Measurements from ENCODE around the gene LARGE1. TPM values are rescaled to one million over a fixed set of nuclear protein-coding genes. Genes with fewer than 3 reads are reported as not detected.

Gene LARGE1
- total and polyA plus RNA-seq, 5 donors from 2014 or later = not detected

DNA sequence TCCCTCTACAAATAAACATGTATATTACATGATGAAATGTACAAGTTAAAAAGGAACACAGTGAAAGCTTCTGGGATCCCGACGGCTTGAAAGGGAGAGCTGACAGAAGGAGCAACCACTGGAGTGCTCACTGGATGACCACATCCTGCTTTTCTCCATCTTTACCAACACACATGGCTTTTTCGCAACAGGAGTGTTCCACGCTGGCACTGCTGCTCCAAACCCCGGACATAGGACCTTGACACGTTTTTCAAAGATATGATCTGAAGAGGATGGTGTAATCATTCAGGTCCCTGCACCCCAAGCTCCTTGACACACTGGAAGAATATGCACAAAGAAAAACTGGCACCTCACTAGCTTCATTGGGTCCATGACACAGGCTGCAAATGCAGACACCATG is 121.9 kb downstream of the LARGE1 start:
- Mint-ChIP-seq H3K36me3 (no peaks in the 10 kb centered on the region), H3K27ac (peak overlapping the region in 1 of 3 donors; percentile 0), H3K9me3 (peaks cover 3 to 17% (median 7%) of the 10 kb centered on the region in 7 donors), H3K4me1 (no peaks in the 10 kb centered on the region), H3K4me3 (no peak overlapping the region), H3K27me3 (no peaks in the 10 kb centered on the region)
- Histone ChIP-seq H3K27me3 (ENCODE audit: control insufficient read depth, insufficient read depth, low read length) (no peaks in the 10 kb centered on the region), H3K4me1 (ENCODE audit: control insufficient read depth, insufficient read depth, low read length, poor library complexity, severe bottlenecking) (no peaks in the 10 kb centered on the region), H3K9me3 (ENCODE audit: control insufficient read depth in 2 of 2, low read length in 2 of 2) (peaks cover 0 to 2% of the 10 kb centered on the region in 2 experiments), H3K36me3 (ENCODE audit: control insufficient read depth, insufficient read depth, low read length) (no peaks in the 10 kb centered on the region), H3K27ac (ENCODE audit: insufficient read depth, low read length, poor library complexity, severe bottlenecking) (no peak overlapping the region), H3K4me3 (ENCODE audit: low read depth, low read length) (no peak overlapping the region)
- DNase-seq = no peak
- no peak for ATAC-seq (ENCODE audit: low read depth in 2 of 2)

DNA sequence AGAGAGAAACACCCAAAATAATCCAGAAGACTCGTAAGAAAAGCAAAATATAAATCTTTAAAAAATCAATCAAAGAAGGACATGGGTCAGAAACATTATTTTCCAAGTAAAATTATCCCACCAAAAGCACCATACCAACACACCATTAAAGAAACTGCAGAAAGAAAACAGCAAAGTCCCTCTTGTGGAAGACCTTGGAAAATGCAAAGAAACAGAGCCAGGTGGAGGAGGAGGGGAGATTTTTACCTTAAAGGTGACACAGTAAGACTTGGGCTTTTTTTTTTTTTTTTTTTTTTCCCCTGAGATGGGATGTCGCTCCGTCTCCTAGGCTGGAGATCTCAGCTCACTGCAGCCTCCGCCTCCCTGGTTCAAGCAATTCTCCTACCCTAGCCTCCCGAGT is 123.8 kb downstream of the LARGE1 start:
- Mint-ChIP-seq H3K4me3 (no peak overlapping the region), H3K4me1 (no peaks in the 10 kb centered on the region), H3K36me3 (no peaks in the 10 kb centered on the region), H3K27ac (no peak overlapping the region), H3K9me3 (peaks cover 2 to 11% (median 7%) of the 10 kb centered on the region in 7 donors), H3K27me3 (no peaks in the 10 kb centered on the region)
- DNase-seq (no peak), ATAC-seq (ENCODE audit: low read depth in 2 of 2) (no peak)
- Histone ChIP-seq H3K27me3 (ENCODE audit: control insufficient read depth, insufficient read depth, low read length) (no peaks in the 10 kb centered on the region), H3K4me3 (ENCODE audit: low read depth, low read length) (no peak overlapping the region), H3K27ac (ENCODE audit: insufficient read depth, low read length, poor library complexity, severe bottlenecking) (no peak overlapping the region), H3K36me3 (ENCODE audit: control insufficient read depth, insufficient read depth, low read length) (no peaks in the 10 kb centered on the region), H3K4me1 (ENCODE audit: control insufficient read depth, insufficient read depth, low read length, poor library complexity, severe bottlenecking) (no peaks in the 10 kb centered on the region), H3K9me3 (ENCODE audit: control insufficient read depth in 2 of 2, low read length in 2 of 2) (no peaks in the 10 kb centered on the region)

DNA sequence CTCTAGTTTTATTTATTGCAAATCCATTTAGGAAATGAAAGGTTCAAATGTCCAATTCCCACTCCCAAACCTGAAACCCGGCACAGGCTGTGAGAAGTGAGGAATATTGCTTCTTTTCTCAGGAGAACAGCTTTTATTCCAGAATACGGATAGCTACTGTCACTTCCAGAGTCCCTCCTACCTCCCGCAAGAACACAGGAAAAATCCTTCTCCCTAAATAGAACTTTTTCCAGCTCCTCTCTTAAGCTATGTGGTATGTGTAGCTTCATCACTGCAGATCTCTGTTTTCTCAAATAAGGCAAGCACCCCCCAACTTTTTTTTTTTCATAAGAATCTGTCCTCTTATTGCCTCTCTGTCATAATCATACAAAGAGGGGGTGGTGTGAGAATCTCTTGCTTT is 126.8 kb downstream of the LARGE1 start:
- peaks cover under 1 to 21% (median 9%) of the 10 kb centered on the region in 7 donors for H3K9me3 Mint-ChIP-seq
- Histone ChIP-seq H3K4me1 (ENCODE audit: control insufficient read depth, insufficient read depth, low read length, poor library complexity, severe bottlenecking) (no peaks in the 10 kb centered on the region), H3K27me3 (ENCODE audit: control insufficient read depth, insufficient read depth, low read length) (no peaks in the 10 kb centered on the region), H3K36me3 (ENCODE audit: control insufficient read depth, insufficient read depth, low read length) (no peaks in the 10 kb centered on the region), H3K9me3 (ENCODE audit: control insufficient read depth in 2 of 2, low read length in 2 of 2) (peaks cover 0 to 14% of the 10 kb centered on the region in 2 experiments), H3K27ac (ENCODE audit: insufficient read depth, low read length, poor library complexity, severe bottlenecking) (no peak overlapping the region), H3K4me3 (ENCODE audit: low read depth, low read length) (no peak overlapping the region)
- H3K4me1 Mint-ChIP-seq = no peaks in the 10 kb centered on the region
- H3K4me3 Mint-ChIP-seq = no peak overlapping the region
- DNase-seq = no peak
- no peak for ATAC-seq (ENCODE audit: low read depth in 2 of 2)
- H3K27ac Mint-ChIP-seq = no peak overlapping the region
- no peaks in the 10 kb centered on the region for H3K27me3 Mint-ChIP-seq
- no peaks in the 10 kb centered on the region for H3K36me3 Mint-ChIP-seq

DNA sequence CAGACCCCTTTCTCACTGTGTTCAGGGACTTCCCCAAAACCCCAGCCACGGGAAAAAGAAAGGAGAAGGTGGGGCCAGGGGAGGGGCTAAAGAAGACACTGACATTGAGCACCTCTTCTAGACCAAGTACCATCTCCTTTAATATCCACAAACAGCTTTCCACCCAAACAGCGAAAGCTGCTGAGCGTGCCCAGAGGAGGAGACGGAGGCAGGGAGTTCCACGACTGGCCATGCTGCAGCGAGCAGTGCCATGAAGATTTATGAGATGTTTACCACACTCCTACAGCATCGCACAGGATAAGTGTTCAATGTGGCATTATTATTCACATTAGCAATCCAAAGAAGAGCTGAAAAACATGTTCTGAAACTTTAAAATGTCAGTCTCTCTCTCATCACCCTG is 127.4 kb downstream of the LARGE1 start:
- DNase-seq = no peak
- Histone ChIP-seq H3K4me1 (ENCODE audit: control insufficient read depth, insufficient read depth, low read length, poor library complexity, severe bottlenecking) (no peaks in the 10 kb centered on the region), H3K36me3 (ENCODE audit: control insufficient read depth, insufficient read depth, low read length) (no peaks in the 10 kb centered on the region), H3K9me3 (ENCODE audit: control insufficient read depth in 2 of 2, low read length in 2 of 2) (peaks cover 0 to 17% of the 10 kb centered on the region in 2 experiments), H3K4me3 (ENCODE audit: low read depth, low read length) (no peak overlapping the region), H3K27ac (ENCODE audit: insufficient read depth, low read length, poor library complexity, severe bottlenecking) (no peak overlapping the region), H3K27me3 (ENCODE audit: control insufficient read depth, insufficient read depth, low read length) (no peaks in the 10 kb centered on the region)
- Mint-ChIP-seq H3K27ac (no peak overlapping the region), H3K9me3 (peaks cover 4 to 25% (median 9%) of the 10 kb centered on the region in 7 donors), H3K4me3 (no peak overlapping the region), H3K4me1 (no peaks in the 10 kb centered on the region), H3K27me3 (no peaks in the 10 kb centered on the region), H3K36me3 (no peaks in the 10 kb centered on the region)
- no peak for ATAC-seq (ENCODE audit: low read depth in 2 of 2)

DNA sequence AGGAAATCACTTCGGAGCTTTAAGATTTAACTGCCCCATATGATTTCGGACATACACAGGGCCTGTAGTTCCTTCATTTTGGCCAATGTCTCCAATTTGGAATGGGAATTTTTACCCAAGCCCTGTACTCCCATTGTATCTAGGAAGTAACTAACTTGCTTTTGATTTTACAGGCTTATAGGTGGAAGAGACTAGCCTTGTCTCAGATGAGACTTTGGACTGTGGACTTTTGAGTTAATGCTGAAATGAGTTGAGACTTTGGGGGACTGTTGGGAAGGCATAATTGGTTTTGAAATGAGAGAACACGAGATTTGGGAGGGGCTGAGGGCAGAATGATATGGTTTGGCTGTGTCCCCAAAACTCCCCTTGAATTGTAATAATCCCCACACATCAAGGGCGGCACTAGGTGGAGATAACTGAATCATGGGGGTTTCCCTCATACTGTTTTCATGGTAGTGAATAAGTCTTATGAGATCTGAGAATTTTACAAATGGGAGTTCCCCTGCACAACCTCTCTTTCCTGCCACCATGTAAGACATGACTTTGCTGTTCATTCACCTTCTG is 130.5 kb downstream of the LARGE1 start:
- ATAC-seq (ENCODE audit: low read depth in 2 of 2) = no peak

DNA sequence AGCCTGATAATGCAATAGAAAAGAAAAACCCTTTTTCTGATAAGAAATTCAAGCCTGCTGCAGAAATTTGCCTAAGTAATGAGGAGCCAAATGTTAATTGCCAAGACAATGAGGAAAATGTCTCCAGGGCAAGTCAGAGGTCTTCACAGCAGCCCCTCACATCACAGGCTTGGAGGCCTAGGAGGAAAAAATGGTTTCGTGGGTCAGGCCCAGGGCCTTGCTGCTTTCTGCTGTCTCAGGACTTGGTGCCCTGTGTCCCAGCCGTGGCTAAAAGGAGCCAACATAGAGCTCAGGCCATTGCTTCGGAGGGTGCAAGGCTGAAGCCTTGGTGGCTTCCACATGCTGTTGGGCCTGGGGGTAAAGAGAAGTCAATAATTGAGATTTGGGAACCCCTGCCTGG is 131.3 kb downstream of the LARGE1 start:
- Mint-ChIP-seq H3K4me1 (no peaks in the 10 kb centered on the region), H3K4me3 (no peak overlapping the region), H3K9me3 (peaks cover 4 to 25% (median 10%) of the 10 kb centered on the region in 7 donors), H3K36me3 (no peaks in the 10 kb centered on the region), H3K27me3 (no peaks in the 10 kb centered on the region), H3K27ac (no peak overlapping the region)
- Histone ChIP-seq H3K27me3 (ENCODE audit: control insufficient read depth, insufficient read depth, low read length) (no peaks in the 10 kb centered on the region), H3K9me3 (ENCODE audit: control insufficient read depth in 2 of 2, low read length in 2 of 2) (peaks cover 0 to 17% of the 10 kb centered on the region in 2 experiments), H3K4me3 (ENCODE audit: low read depth, low read length) (no peak overlapping the region), H3K36me3 (ENCODE audit: control insufficient read depth, insufficient read depth, low read length) (no peaks in the 10 kb centered on the region), H3K4me1 (ENCODE audit: control insufficient read depth, insufficient read depth, low read length, poor library complexity, severe bottlenecking) (no peaks in the 10 kb centered on the region), H3K27ac (ENCODE audit: insufficient read depth, low read length, poor library complexity, severe bottlenecking) (no peak overlapping the region)
- DNase-seq (no peak), ATAC-seq (ENCODE audit: low read depth in 2 of 2) (no peak)

More for the DNA sequence above, 130.5 kb downstream of the LARGE1 start:
- Histone ChIP-seq H3K27me3 (ENCODE audit: control insufficient read depth, insufficient read depth, low read length) (no peaks in the 10 kb centered on the region), H3K36me3 (ENCODE audit: control insufficient read depth, insufficient read depth, low read length) (no peaks in the 10 kb centered on the region), H3K9me3 (ENCODE audit: control insufficient read depth in 2 of 2, low read length in 2 of 2) (peaks cover 0 to 17% of the 10 kb centered on the region in 2 experiments), H3K27ac (ENCODE audit: insufficient read depth, low read length, poor library complexity, severe bottlenecking) (no peak overlapping the region), H3K4me3 (ENCODE audit: low read depth, low read length) (no peak overlapping the region), H3K4me1 (ENCODE audit: control insufficient read depth, insufficient read depth, low read length, poor library complexity, severe bottlenecking) (no peaks in the 10 kb centered on the region)
- H3K4me3 Mint-ChIP-seq = no peak overlapping the region
- DNase-seq = peak in 1 of 3 donors; percentile 13
- H3K9me3 Mint-ChIP-seq = peaks cover 4 to 25% (median 10%) of the 10 kb centered on the region in 7 donors
- no peaks in the 10 kb centered on the region for H3K4me1 Mint-ChIP-seq
- H3K36me3 Mint-ChIP-seq = no peaks in the 10 kb centered on the region
- H3K27me3 Mint-ChIP-seq = no peaks in the 10 kb centered on the region
- no peak overlapping the region for H3K27ac Mint-ChIP-seq

DNA sequence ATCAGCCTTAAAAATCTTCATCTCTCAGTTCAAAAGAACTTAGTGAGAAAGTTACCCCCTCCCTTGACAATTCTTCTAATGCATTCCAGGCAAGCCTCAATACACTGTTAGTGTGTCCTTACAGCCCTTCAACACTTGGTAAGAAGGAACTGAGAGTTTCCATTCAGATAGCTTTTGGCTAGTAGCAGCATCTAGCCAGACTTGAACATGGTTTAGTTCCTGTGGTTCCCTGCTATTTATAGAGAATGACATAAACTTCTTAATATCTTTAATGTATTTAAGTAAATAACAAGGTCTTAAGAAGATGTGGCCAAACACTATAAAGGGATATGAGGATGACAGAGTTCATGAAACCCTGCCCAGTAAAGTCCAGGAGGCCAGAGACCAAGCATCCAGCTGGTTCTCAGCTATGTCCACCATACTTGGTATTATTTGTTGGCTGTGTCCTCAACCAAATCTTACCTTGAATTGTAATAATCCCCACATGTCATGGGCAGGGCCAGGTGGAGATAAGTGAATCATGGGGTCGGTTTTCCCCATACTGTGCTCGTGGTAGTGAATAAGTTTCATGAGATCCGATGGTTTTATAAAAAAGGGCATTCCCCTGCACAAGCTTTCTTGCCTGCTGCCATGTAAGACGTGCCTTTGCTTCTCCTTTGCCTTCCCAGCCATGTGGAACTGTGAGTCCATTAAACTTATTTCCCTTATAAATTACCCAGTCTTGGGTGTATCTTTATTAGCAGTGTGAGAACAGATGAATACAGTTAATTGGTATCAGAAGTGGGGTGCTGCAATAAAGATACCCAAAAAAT is 132.4 kb downstream of the LARGE1 start:
- ATAC-seq (ENCODE audit: low read depth in 2 of 2) (no peak), DNase-seq (no peak)
- Histone ChIP-seq H3K36me3 (ENCODE audit: control insufficient read depth, insufficient read depth, low read length) (no peaks in the 10 kb centered on the region), H3K4me3 (ENCODE audit: low read depth, low read length) (no peak overlapping the region), H3K27me3 (ENCODE audit: control insufficient read depth, insufficient read depth, low read length) (no peaks in the 10 kb centered on the region), H3K27ac (ENCODE audit: insufficient read depth, low read length, poor library complexity, severe bottlenecking) (no peak overlapping the region), H3K9me3 (ENCODE audit: control insufficient read depth in 2 of 2, low read length in 2 of 2) (peaks cover 0 to 17% of the 10 kb centered on the region in 2 experiments), H3K4me1 (ENCODE audit: control insufficient read depth, insufficient read depth, low read length, poor library complexity, severe bottlenecking) (no peaks in the 10 kb centered on the region)
- Mint-ChIP-seq H3K9me3 (peaks cover 4 to 27% (median 10%) of the 10 kb centered on the region in 7 donors), H3K4me3 (no peak overlapping the region), H3K27me3 (no peaks in the 10 kb centered on the region), H3K36me3 (no peaks in the 10 kb centered on the region), H3K4me1 (no peaks in the 10 kb centered on the region), H3K27ac (no peak overlapping the region)

All from CD4-positive, CD25-positive, alpha-beta regulatory T cell (primary cell).